Measurements from ENCODE around the gene STK39. TPM values are rescaled to one million over a fixed set of nuclear protein-coding genes. Genes with fewer than 3 reads are reported as not detected.

STK39 gene
- total RNA-seq, 1 experiment from 2014 or later = 2.9 TPM

DNA sequence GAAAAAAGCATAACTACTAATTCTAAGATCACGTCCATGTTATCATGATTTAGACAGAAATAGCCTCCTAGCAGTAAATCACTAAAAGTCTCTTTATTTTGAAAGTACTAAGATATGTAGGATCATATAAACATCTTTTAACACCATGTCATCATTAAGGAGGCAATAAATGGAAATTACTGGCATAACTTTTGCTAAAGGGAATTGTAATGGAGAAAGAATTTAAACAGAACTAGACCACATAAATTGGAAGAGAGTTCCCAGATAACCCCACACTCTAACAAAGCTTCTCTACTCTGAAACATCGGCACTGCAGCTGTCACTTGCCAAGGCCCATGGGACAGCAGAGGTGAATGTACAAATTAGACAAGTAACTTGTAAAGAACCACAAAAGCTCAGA lies 29.5 kb downstream of the STK39 start:
- intact Hi-C loops (cut with micrococcal nuclease; ENCODE audit: unreplicated experiment) = no loop called here
- Histone ChIP-seq H3K9me3 (no peaks in the 10 kb centered on the region), H3K36me3 (ENCODE audit: control insufficient read depth, insufficient read depth, low read length) (no peaks in the 10 kb centered on the region), H3K4me1 (no peaks in the 10 kb centered on the region), H3K27me3 (replicated peaks; ENCODE audit: control insufficient read depth, insufficient read depth, low read length) (no peaks in the 10 kb centered on the region), H3K4me3 (ENCODE audit: low read depth, low read length) (no peak overlapping the region)
- H3K9me3 Mint-ChIP-seq (ENCODE audit: unreplicated experiment) = no peaks in the 10 kb centered on the region
- DNase-seq = no peak
- POLR2A ChIA-PET = no interaction called here
- no TSS peak for BruUV-seq (replicated peaks)
- H3K27me3 Mint-ChIP-seq (ENCODE audit: insufficient read depth, unreplicated experiment) = no peaks in the 10 kb centered on the region
- H3K4me3 Mint-ChIP-seq (ENCODE audit: unreplicated experiment) = no peak overlapping the region
- TF ChIP-seq CTCF (IDR thresholded peaks at IDR 0.05; ENCODE audit: insufficient read depth in 1 of 2, low read depth in 1 of 2, low read length in 1 of 2, severe bottlenecking in 1 of 2, unreplicated experiment in 1 of 2) = no peak
- peaks cover under 1% of the 10 kb centered on the region for H3K4me1 Mint-ChIP-seq (ENCODE audit: low read depth, unreplicated experiment)
- CTCF ChIA-PET = no interaction called here
- H3K27ac Mint-ChIP-seq (ENCODE audit: unreplicated experiment) = no peak overlapping the region
- H3K36me3 Mint-ChIP-seq (ENCODE audit: insufficient read depth, unreplicated experiment) = no peaks in the 10 kb centered on the region

DNA sequence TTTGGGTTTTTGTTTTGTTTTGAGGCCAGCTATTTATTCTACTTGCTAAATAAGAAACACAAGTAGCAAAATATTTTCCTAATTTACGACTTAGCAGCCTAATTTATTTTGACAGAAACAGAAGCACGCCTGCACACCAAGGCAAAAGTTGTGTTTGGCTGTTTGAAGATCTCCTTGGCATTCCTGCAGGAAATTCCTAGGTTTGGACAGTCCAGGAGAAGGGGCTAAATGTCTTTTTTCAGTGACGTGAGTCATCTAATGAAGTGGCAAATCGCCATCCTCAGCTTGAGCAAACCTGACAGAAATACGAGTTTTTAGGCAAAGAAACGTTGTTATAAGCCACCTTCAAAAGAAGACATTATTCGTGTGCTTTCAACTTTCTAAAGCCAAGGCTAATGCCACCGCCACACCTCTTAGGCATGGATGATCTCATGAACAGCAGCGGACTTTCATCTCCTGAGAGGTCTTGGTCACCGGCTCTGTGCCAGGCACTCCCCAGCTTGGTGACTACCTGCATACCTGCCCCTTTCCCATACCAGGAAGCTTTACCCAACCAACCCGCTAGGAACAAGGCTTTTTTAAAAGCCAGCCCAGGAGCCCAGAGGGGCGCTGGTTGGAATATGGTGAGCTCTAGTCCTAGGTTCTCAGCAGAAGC lies 30.9 kb downstream of the STK39 start:
- TF ChIP-seq CTCF (IDR thresholded peaks at IDR 0.05; ENCODE audit: insufficient read depth in 1 of 2, low read depth in 1 of 2, low read length in 1 of 2, severe bottlenecking in 1 of 2, unreplicated experiment in 1 of 2) = no peak
- Histone ChIP-seq H3K27me3 (replicated peaks; ENCODE audit: control insufficient read depth, insufficient read depth, low read length) (no peaks in the 10 kb centered on the region), H3K36me3 (ENCODE audit: control insufficient read depth, insufficient read depth, low read length) (no peaks in the 10 kb centered on the region), H3K4me3 (ENCODE audit: low read depth, low read length) (no peak overlapping the region), H3K4me1 (peaks cover 12% of the 10 kb centered on the region), H3K9me3 (no peaks in the 10 kb centered on the region)
- Mint-ChIP-seq H3K27me3 (ENCODE audit: insufficient read depth, unreplicated experiment) (no peaks in the 10 kb centered on the region), H3K9me3 (ENCODE audit: unreplicated experiment) (no peaks in the 10 kb centered on the region), H3K4me1 (ENCODE audit: low read depth, unreplicated experiment) (peaks cover 15% of the 10 kb centered on the region), H3K36me3 (ENCODE audit: insufficient read depth, unreplicated experiment) (no peaks in the 10 kb centered on the region), H3K4me3 (ENCODE audit: unreplicated experiment) (no peak overlapping the region), H3K27ac (ENCODE audit: unreplicated experiment) (no peak overlapping the region)
- ChIA-PET CTCF (no interaction called here), POLR2A (no interaction called here)
- no TSS peak for BruUV-seq (replicated peaks)
- intact Hi-C loops (cut with micrococcal nuclease; ENCODE audit: unreplicated experiment) = no loop called here
- no peak for DNase-seq

GRCh38 chr2:168215813-168216212 lies 31.6 kb downstream of the STK39 start:
- TF ChIP-seq CTCF (IDR thresholded peaks at IDR 0.05; ENCODE audit: insufficient read depth in 1 of 2, low read depth in 1 of 2, low read length in 1 of 2, severe bottlenecking in 1 of 2, unreplicated experiment in 1 of 2) = no peak
- no peaks in the 10 kb centered on the region for H3K36me3 Mint-ChIP-seq (ENCODE audit: insufficient read depth, unreplicated experiment)
- DNase-seq = no peak
- H3K27ac Mint-ChIP-seq (ENCODE audit: unreplicated experiment) = no peak overlapping the region
- Histone ChIP-seq H3K36me3 (ENCODE audit: control insufficient read depth, insufficient read depth, low read length) (no peaks in the 10 kb centered on the region), H3K9me3 (no peaks in the 10 kb centered on the region), H3K4me3 (ENCODE audit: low read depth, low read length) (no peak overlapping the region), H3K27me3 (replicated peaks; ENCODE audit: control insufficient read depth, insufficient read depth, low read length) (no peaks in the 10 kb centered on the region), H3K4me1 (peaks cover 18% of the 10 kb centered on the region)
- CTCF ChIA-PET = no interaction called here
- H3K9me3 Mint-ChIP-seq (ENCODE audit: unreplicated experiment) = no peaks in the 10 kb centered on the region
- POLR2A ChIA-PET = no interaction called here
- BruUV-seq (replicated peaks) = no TSS peak
- peaks cover 21% of the 10 kb centered on the region for H3K4me1 Mint-ChIP-seq (ENCODE audit: low read depth, unreplicated experiment)
- H3K4me3 Mint-ChIP-seq (ENCODE audit: unreplicated experiment) = no peak overlapping the region
- no peaks in the 10 kb centered on the region for H3K27me3 Mint-ChIP-seq (ENCODE audit: insufficient read depth, unreplicated experiment)
- intact Hi-C loops (cut with micrococcal nuclease; ENCODE audit: unreplicated experiment) = no loop called here

All from Caco-2 (cell line).